Measurements from ENCODE around the gene METAP1D. TPM values are rescaled to one million over a fixed set of nuclear protein-coding genes. Genes with fewer than 3 reads are reported as not detected.

Gene METAP1D
- total RNA-seq, 1 donor from 2014 or later = 8.8 TPM

- H3K9me3 ChIP-seq = no peaks in the 10 kb centered on the region
- H3K27ac ChIP-seq = no peak overlapping the region
- TF ChIP-seq POLR2AphosphoS5 (IDR thresholded peaks at IDR 0.05; ENCODE audit: insufficient read depth in 1 of 2, low read depth in 1 of 2) (no peak), CTCF (IDR thresholded peaks at IDR 0.05) (no peak), POLR2A (IDR thresholded peaks at IDR 0.05) (no peak)
- intact Hi-C loops (cut with DNase I) = no loop called here
- H3K36me3 ChIP-seq = no peaks in the 10 kb centered on the region
- DNase-seq (ENCODE audit: extremely low spot score in 2 of 2) = no peak
- no peak overlapping the region for H3K4me3 ChIP-seq
- H3K27me3 ChIP-seq = peaks cover 40% of the 10 kb centered on the region
- H3K4me1 ChIP-seq = peaks cover 35% of the 10 kb centered on the region
These were observed 81.7 kb downstream of the METAP1D start for GRCh38 chr2:172081221-172082022.

- Histone ChIP-seq H3K27ac (no peak overlapping the region), H3K27me3 (peaks cover 48% of the 10 kb centered on the region), H3K4me3 (no peak overlapping the region), H3K9me3 (no peaks in the 10 kb centered on the region), H3K4me1 (peaks cover 41% of the 10 kb centered on the region), H3K36me3 (no peaks in the 10 kb centered on the region)
- TF ChIP-seq POLR2A (IDR thresholded peaks at IDR 0.05) = no peak
- TF ChIP-seq CTCF (IDR thresholded peaks at IDR 0.05) = no peak
- TF ChIP-seq POLR2AphosphoS5 (IDR thresholded peaks at IDR 0.05; ENCODE audit: insufficient read depth in 1 of 2, low read depth in 1 of 2) = no peak
- intact Hi-C loops (cut with DNase I) = no loop called here
- no peak for DNase-seq (ENCODE audit: extremely low spot score in 2 of 2)
These were observed 82.6 kb downstream of the METAP1D start for GRCh38 chr2:172082105-172082943.

GRCh38 chr2:172082944-172083627 is 83.3 kb downstream of the METAP1D start:
- Histone ChIP-seq H3K4me3 (no peak overlapping the region), H3K4me1 (peaks cover 41% of the 10 kb centered on the region), H3K36me3 (no peaks in the 10 kb centered on the region), H3K27ac (no peak overlapping the region), H3K9me3 (no peaks in the 10 kb centered on the region), H3K27me3 (peaks cover 52% of the 10 kb centered on the region)
- intact Hi-C loops (cut with DNase I) = no loop called here
- no peak for TF ChIP-seq POLR2A (IDR thresholded peaks at IDR 0.05)
- TF ChIP-seq CTCF (IDR thresholded peaks at IDR 0.05) = no peak
- TF ChIP-seq POLR2AphosphoS5 (IDR thresholded peaks at IDR 0.05; ENCODE audit: insufficient read depth in 1 of 2, low read depth in 1 of 2) = no peak
- no peak for DNase-seq (ENCODE audit: extremely low spot score in 2 of 2)

- no peak for TF ChIP-seq POLR2AphosphoS5 (IDR thresholded peaks at IDR 0.05; ENCODE audit: insufficient read depth in 1 of 2, low read depth in 1 of 2)
- peak in 1 of 2 donors; percentile 69 for DNase-seq (ENCODE audit: extremely low spot score in 2 of 2)
- intact Hi-C loops (cut with DNase I) = no loop called here
- peaks cover 59% of the 10 kb centered on the region for H3K27me3 ChIP-seq
- H3K27ac ChIP-seq = no peak overlapping the region
- H3K4me1 ChIP-seq = peaks cover 41% of the 10 kb centered on the region
- no peaks in the 10 kb centered on the region for H3K9me3 ChIP-seq
- peak overlapping the region in 1 of 2 donors; percentile 34 for H3K4me3 ChIP-seq
- no peaks in the 10 kb centered on the region for H3K36me3 ChIP-seq
These were observed 84.1 kb downstream of the METAP1D start for GRCh38 chr2:172083628-172084394.

- Histone ChIP-seq H3K27ac (no peak overlapping the region), H3K36me3 (no peaks in the 10 kb centered on the region), H3K9me3 (no peaks in the 10 kb centered on the region), H3K4me3 (peak overlapping the region; percentile 34 to 40), H3K27me3 (peaks cover 62% of the 10 kb centered on the region), H3K4me1 (peaks cover 41% of the 10 kb centered on the region)
- DNase-seq (ENCODE audit: extremely low spot score in 2 of 2) = peak in 1 of 2 donors; percentile 29
- intact Hi-C loops (cut with DNase I) = no loop called here
- no peak for TF ChIP-seq POLR2A (IDR thresholded peaks at IDR 0.05)
- no peak for TF ChIP-seq POLR2AphosphoS5 (IDR thresholded peaks at IDR 0.05; ENCODE audit: insufficient read depth in 1 of 2, low read depth in 1 of 2)
- TF ChIP-seq CTCF (IDR thresholded peaks at IDR 0.05) = no peak
These were observed 84.6 kb downstream of the METAP1D start for GRCh38 chr2:172084395-172084644.

All from vagina (tissue), 2 donors.